ENCODE data around the gene RBM45.
"Not testable (repeated sequence)": the region's sequence is repeated elsewhere in the genome, so short reads cannot be mapped to it uniquely, and the experiment has no call there.

RBM45 gene

DNA sequence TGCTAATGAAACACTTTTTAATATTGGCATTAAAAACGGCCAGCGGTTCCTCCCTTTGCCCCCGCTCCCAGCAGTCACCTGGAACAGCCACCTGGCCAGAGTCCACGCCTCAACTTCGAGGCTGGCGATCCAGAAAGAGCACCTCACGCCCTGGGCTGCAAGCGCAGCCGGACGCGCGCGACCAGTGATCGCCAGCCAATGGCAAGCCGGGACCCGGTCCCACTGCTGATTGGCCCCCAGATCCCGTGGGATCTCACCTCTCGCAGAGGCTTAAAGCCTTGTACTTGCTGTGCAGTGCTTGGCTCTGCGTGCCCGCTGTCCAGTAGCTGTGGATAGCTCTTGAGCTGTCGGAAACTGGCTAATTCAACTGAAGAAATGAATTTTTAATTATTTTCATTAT is 4.1 kb upstream of the RBM45 start:
- DNase-seq (ENCODE audit: low read depth): no peak

DNA sequence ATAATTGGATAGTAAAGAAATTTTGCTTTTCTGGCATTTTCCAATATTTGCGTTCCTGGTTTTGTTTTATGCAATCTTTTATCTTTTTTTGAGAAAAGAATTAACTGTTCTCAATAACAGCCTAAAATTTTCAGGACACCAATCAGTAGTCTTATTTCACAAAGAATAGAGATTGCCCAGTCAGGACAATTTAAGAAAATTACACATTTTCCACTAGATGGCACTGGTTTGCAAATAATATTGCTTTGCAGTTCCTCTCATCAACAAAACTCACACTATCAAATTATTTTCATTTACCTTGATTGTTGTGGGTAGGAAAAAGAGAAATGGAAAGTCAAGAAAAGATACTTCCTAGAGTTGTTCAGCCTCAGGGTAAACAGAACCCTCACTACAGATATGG is 2.4 kb upstream of the RBM45 start:
- no peak for DNase-seq (ENCODE audit: low read depth)

DNA sequence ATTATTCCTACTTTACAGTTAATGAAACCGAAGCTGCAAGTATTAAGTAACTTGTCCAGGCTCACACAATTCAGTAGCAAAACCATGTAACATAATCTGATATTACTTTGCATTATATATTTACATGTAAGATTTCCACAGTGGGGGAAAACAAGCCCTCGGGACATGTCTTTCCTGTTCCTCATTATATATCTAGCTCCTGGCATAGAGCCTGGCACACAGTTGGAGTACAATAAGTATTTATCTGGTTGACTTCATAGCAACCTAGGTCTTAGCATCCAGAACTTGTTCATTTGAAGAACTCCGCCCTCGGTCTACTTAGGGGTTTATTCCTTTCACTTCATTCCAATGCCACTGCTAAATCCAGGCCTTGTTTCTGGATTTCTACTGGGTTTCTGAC is 1.6 kb upstream of the RBM45 start:
- DNase-seq (ENCODE audit: low read depth): no peak

DNA sequence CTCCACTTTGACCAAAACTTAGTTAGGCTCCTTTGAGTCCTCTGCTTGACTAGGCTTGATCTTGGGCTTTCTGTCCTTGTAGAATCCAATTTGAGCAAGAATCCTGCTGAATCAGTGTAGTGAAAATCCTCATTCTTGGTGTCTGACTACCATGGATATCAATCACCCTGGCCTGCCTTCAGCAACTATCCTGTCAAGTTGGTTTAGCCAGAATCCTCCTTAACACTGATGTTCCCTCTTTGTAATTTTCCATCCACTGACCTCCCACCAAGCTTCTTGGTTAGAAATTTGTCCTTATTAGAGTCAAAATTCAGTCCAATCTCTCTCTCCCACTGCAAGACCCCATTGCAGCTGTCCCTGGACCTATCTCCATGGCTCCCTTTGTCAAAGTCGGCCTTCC is 494 bp upstream of the RBM45 start:
- DNase-seq (ENCODE audit: low read depth): no peak

DNA sequence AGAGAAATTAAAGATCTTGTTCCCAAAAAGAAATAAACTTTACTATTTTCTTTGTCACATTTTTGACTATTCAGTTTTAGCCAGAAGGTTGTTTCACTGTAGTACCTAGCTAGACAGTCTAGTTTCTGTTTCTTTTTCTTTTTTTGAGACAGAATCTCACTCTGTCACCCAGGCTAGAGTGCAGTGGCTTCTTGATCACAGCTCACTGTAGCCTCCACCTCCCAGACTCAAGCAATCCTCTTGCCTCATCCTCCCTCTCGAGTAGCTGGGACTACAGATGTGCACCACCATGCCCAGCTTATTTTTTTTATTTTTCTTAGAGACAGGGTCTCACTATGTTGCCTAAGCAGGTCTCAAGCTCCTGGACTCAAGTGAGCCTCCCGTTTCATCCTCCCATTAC is 2.2 kb downstream of the RBM45 start:
- DNase-seq (ENCODE audit: low read depth): no peak

DNA sequence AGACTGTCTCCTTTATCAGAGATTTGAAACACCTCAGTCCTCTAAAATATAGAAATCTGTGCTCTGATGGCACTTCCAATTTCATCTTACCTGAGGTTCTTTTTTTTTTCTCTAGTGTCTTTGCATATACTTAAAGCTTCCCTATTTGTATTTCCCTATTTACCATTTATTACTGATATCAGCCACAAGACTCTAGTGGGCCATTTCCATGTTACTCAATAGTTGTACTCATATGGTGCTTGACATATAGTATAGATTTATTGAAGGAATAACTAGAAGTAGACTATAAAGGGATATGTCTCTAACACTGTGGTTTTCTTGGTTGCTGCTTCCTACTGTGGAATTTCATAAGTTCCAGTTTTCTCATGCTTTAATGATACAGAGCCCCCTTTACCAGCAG is 3.0 kb downstream of the RBM45 start:
- no peak for DNase-seq (ENCODE audit: low read depth)

DNA sequence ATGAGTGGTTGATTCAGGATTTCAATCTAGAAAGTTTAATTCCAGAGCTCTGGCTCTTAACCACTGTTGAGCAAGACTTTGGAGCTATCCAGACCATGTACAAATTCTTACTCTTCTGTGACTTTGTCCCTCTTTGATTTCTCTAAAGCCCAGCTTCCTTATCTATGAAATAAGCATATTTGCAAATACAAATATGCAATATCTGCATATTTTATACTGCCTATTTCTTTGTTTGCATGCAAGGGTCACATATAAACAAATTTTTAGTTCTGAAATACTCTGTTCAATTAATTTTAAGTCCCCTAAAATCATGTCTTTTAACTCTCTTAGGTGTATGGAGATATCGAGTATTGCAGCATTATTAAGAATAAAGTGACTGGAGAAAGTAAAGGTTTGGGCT is 5.5 kb downstream of the RBM45 start:
- no peak for DNase-seq (ENCODE audit: low read depth)

DNA sequence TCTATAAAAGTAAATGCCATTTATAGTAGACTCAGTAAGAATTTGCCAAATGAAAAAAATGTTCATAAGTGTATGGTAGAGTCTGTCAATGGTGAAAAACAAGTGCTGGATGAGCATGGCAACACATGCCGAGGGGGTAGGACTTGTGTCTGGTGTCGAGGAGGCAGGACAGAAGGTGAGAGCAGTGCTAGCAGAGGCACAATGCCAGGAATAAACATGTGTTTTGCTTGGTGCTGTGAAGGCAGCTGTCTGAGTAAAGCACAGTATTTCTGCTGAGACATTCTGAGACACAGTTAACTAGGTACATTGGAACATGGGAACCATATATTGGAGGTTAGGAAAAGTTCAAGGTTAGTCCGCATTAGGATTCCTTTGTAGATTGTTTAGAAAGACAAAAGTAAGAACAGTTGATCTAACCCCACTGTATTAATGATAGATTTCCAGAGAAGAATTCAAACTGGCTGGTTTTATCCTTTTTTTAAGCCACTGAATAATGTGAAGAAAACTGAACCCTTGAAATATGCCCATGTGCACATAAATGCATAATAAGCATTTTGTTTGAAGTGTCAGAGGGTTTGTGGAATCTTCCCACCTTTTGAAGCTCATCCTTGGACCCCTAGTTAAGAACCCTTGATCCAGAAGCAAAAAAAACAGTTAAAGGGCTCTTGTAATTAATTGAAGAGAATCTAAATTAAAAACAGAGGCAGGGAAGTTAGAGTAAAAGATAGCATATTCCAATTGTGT is 7.1 kb downstream of the RBM45 start:
- DNase-seq (ENCODE audit: low read depth): no peak

DNA sequence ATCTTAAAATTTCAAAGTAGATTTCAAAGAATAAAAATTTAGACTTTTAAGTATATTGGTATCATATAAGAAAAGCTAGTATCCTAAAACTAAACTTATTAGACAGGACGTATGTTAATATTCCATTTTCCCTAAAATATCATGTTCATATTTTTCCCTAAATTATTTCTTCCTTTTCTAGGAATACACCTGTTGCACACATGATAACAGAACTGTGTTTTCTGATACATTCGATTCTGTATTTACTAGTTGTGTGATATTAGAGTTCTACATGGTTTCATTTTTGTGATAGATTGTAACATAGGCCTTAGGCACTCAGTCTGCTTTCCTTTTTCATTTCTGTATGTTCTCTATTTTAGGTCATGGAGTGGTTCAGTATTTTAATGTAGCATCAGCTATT is 10.9 kb downstream of the RBM45 start:
- DNase-seq (ENCODE audit: low read depth): no peak

DNA sequence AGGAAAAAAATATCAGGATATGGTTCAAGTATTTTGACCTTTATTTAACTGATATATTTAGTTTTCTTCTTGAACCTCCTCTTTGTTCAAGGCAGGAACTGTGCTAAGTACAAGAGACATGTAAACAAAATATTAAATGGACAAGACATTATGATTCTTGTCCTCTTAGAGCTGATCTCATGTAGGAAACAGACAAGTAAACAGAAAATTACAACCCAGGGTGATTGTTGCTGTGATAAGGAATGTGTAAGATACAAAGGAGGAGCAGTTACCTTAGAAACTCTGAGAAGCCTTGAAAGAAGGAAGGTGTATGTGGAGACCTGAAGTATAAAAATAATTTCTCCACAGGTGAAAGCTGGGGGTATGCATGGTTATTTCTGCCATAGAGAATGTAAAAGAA is 12.9 kb downstream of the RBM45 start:
- DNase-seq (ENCODE audit: low read depth): no peak

DNA sequence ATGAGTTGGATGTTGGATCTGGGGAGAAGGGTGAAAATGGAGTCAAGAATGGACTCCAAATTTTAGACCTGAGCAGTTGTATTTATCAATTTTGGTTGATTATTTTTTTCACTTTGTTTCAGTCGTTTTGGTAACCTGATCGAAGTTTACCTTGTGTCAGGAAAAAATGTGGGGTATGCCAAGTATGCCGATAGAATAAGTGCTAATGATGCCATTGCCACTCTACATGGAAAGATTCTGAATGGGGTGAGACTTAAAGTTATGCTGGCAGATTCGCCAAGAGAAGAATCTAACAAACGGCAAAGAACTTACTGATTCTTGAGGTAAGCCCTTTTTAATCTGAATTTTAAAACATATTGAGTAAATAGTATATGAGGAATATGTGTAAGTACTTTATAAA is 13.6 kb downstream of the RBM45 start:
- no peak for DNase-seq (ENCODE audit: low read depth)

DNA sequence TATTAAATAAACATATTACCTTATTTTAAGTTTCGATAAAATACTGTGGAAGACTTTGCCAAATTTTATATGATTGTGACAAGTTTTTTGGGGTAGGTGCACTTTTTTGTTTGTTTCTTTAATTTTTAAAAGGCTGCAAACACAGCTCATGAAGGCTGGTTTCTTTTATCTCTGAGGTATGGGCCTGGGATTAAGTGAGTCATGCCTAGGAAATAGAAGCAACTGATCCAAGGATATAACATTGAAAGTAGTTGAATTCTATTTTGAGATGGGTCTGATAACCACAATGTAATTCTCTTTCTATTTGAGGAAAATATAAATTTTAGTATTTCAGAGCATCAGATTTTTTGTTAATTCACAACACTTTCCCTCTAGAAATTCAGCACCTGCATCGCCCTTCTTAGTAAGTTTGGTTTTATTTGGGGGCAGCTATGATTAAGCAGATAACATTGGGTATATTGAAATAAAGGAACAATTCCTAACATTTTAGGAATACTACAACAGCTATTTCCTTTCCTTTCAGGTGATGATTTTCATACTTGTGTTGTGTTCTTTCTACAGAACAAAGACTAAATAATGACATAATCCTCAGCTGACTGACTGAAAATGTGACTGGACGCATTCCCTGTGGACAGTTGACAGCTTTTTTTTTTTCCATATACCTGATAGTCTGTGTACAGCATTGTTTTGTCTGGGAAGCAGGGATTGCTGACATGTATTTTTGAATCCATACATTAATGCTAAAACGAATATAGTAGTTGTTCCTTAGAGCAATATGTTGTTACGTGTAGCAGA is 16.8 kb downstream of the RBM45 start:
- no peak for DNase-seq (ENCODE audit: low read depth)

DNA sequence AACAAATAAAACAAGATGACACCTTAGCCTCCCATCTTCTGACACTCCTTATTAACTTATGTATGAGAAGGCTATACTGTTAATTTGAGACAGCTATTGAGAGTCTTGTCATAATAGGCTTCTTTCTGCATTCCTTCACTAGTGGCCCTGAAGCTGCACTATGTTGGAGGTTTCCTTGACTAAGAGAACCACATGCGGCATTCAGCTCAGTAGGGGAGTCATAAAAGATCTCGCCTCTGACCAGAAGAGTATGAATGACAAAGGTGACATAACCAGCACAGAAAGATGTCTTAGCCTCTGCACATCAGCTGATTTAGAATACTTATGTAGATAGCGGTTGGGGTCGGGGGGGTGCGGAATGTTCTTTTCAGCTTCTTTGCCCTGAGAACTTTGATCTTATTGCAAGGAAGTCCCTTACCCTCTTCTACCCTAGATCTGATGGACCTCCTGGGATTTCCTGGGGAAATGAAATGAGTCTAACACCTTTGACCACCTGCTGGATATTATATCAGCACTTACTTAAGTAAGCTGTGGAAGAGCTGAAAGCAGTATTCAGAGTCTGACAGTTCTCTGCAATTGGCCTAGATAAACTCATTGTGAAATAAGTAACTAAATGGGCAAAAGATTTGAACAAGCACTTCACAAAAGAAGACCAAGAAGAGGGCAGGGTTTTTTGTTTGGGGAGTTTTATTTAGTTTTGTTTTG is 24.2 kb downstream of the RBM45 start:
- no peak for DNase-seq (ENCODE audit: low read depth)

DNA sequence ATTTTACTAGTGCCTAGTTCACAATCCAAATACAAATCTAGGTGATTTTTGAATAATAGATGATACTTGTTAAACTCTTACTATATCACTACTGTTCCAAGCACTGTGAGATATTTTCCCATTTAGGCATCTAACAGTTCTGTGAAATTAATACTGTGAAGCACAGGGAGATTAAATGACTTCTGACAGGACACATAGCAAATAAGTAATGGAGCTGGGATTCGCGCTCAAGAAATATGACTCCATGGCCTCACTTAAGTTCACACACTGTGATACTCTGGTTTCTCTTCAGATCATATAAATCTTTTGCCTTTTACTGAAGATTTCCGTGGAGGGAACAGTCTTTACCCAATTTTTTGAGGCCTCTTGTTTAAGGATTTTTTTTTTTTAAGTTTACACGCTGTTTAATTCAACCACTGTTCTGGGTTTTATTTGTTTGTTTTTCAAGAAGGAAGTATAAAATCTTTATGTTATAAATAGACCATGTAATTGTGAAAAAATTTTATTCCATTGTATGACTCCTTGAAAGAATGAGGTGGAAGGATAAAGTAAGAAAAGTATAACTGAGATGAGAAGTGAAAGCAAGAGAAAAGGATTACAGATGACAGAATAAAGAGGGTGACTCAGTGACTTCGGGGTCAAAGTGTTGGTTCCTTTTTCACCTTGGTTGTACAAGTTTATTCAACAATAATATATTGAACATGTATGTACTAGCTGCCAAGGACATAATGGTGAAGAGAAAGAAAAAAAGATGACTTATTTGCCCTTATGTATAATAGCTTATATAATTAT is 30.2 kb downstream of the RBM45 start:
- no peak for DNase-seq (ENCODE audit: low read depth)

DNA sequence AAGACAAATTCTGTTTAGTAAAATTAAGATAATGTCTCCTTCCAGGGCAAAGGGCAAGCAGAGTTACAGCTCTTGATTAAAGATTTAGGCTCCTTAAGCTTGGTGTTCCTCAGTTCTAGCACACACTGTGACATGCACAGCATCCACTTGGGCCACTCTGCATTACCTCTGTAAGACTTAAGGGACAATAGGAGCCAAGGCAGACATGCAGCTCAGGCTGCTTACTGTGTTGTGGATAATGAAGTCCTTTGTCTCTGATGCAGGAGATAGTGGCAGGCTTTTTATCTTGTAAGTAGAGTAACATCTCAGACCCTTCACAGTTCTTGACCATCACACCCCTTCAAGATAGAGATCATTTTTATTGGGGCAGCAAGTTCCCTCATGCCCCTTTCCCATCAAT is 31.2 kb downstream of the RBM45 start:
- no peak for DNase-seq (ENCODE audit: low read depth)

DNA sequence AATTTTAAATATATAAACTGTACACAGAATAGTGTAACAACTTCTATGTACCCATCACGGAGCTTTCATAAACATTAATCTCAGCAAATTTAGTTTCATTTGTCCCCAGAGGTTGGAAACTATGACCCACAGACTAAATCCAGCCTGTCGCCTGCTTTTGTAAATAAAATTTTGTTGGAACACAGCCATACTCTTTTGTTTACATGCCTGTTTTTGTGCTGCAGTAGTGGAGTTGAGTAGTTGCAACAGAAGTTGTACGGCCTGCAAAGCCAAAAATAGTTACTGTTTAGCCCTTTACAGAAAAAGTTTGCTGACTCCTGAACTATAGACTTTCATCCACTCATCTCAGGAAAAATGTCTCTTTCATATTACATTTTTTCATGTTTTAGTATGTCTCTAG is 39.8 kb downstream of the RBM45 start:
- no peak for DNase-seq (ENCODE audit: low read depth)

DNA sequence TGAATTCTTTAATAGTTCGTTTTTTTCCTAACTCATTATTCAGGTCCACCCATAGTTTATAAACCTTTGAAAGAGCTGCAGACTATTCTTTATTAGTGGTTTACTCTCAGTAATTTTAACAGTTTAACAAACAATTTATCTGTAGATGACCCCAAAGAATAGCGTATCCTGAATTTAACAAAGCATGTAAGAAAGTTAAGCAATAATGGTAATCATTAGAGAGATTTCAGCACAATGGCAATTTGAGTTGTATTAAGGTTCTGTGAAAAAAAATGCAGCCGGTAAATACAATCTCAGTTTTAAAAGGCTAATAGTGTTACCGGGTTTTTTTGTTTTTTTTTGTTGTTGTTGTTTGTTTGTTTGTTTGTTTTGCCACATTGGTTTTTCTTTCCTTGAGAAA is 40.3 kb downstream of the RBM45 start:
- no peak for DNase-seq (ENCODE audit: low read depth)

DNA sequence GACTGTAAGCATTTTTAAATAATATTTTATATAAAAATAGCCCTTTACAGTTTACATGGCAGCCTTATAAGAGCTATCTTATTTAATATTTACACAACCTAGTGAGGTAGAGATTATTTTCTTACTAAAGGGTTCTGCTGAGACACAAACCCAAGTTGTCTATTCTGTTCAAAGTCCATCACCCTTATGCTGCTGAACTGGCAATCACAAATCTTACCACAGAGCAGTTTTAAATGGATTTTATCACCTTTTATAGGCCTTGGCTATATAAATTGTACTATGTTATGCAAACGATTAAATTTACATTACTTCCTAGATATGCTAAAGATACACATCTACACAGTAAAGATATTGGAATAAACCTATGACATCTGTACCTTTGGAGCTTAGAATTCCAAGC is 40.7 kb downstream of the RBM45 start:
- no peak for DNase-seq (ENCODE audit: low read depth)

DNA sequence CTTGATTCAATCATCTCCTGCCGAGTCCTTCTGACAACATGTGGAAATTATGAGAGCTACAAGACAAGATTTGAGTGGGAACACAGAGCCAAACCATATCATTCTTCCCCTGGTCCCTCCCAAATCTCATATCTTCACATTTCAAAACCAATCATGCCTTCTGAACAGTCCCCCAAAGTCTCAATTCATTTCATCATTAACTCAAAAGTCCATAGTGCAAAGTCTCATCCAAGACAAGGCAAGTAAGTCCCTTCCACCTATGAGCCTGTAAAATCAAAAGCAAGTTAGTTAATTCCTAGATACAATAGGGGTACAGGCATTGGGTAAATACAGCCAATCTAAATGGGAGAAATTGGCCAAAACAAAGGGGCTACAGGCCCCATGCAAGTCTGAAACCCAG is 41.6 kb downstream of the RBM45 start:
- DNase-seq (ENCODE audit: low read depth): not testable (repeated sequence)

DNA sequence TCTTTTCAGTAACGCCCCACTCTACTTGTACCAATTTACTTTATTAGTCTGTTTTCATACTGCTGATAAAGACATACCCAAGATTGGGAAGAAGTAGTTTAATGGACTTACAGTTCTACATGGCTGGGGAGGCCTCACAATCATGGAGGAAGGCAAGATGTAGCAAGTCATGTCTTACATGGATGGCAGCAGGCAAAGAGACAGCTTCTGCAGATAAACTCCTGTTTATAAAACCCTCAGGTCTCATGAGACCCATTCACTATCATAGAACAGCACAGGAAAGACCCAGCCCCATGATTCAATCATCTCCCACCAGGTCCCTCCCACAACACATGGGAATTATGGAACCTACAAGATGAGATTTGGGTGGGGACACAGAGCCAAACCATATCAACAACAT is 43.3 kb downstream of the RBM45 start:
- DNase-seq (ENCODE audit: low read depth): no peak

DNA sequence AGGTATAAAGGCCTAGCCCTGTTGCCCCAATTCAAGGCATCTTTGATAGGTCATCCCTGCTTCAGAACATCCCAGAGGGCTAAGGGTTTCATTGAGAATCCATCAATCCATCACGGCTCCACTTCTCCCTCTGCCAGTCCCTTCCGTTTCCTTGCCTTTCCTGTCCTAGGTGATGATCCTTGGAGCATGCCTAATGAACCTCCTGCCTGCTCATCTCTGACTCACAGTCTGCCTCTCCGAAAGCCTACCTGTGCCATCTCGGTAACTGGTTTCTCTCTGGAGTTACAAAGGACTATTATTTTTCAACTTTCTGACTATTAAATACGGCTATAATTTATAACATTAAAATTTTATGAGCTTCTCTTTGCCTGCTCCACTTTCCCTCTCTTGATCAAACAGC is 45.3 kb downstream of the RBM45 start:
- DNase-seq (ENCODE audit: low read depth): no peak

DNA sequence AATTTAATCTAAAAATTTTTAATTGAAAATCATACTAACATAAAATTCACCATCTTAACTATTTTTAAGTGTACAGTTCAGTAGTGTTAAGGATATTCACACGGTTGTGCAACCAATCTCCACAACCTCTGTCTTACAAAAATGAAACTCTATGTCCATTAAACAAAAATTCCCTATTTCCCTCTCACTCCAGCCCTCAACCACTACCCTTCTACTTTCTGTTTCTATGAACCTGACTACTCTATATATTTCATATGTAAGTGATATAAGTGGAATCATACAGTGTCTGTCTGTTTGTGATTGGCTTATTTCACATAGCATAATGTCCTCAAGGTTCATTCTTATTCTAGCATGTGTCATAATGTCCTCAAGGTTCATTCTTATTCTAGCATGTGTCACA is 47.7 kb downstream of the RBM45 start:
- no peak for DNase-seq (ENCODE audit: low read depth)

Data from activated T-cell treated with anti-CD3 and anti-CD28 coated beads for 1 hour (primary cell).